B cell (primary cell): ENCODE measurements around the gene TIMP2. TPM values are rescaled to one million over a fixed set of nuclear protein-coding genes. Genes with fewer than 3 reads are reported as not detected.

ENCODE experiments used
- ATAC-seq: fragments of 200-7000 bp; cut with Tn5 transposase; one replicate; pipeline ENCODE4 v1.10.0; 2021; ENCODE audit warnings: low read depth, mild to moderate bottlenecking, moderate number of reproducible peaks, moderate library complexity
- CTCF ChIA-PET: fragments of 350-600 bp; sonication (Branson Sonifier 250); formaldehyde crosslinking; loops from one replicate; lab custom pipeline; 2021; ENCODE audit warnings: antibody characterized with exemption, inconsistent platforms; lab: Charles Lee
- POLR2A ChIA-PET: fragments of 350-600 bp; sonication (Branson Sonifier 250); formaldehyde crosslinking; loops from one replicate; lab custom pipeline; 2021; ENCODE audit warnings: antibody characterized with exemption; lab: Charles Lee
- DNase-seq: peaks from one replicate; pipeline ENCODE4 v3.0.0; 2013
- H2AFZ ChIP-seq: 2 replicates; pipeline ENCODE4 v1.6.1; 2012; ENCODE audit warnings: mild to moderate bottlenecking, low read depth, low read length; ENCODE audit not compliant: insufficient read depth, poor library complexity, severe bottlenecking
- H3K27ac ChIP-seq, 2 donors: 1 replicate in 1 of 2; 2 replicates in 1 of 2; pipeline ENCODE4 v1.5.1; 2012 to 2013; ENCODE audit warnings: low read length in 2 of 2, mild to moderate bottlenecking in 2 of 2, moderate library complexity in 1 of 2
- H3K27me3 ChIP-seq, 4 experiments: fragments of 200-600 bp in 1 of 4; sonication (generic) in 1 of 4; replicated peaks in 1 of 4; 1 replicate in 2 of 4; 2 replicates in 2 of 4; pipeline versions ENCODE4 v1.6.1 to v1.7.0; 2013 to 2016; ENCODE audit warnings: low read length in 3 of 4, mild to moderate bottlenecking in 2 of 4, mixed read lengths in 1 of 4, moderate library complexity in 1 of 4; ENCODE audit not compliant: insufficient read depth in 4 of 4, control insufficient read depth in 3 of 4; ENCODE audit errors: control extremely low read depth in 1 of 4
- H3K36me3 ChIP-seq, 2 experiments: replicated peaks in 1 of 2; 1 replicate in 1 of 2; 2 replicates in 1 of 2; pipeline versions ENCODE4 v1.6.1 to v1.7.1; 2013; ENCODE audit warnings: low read length in 1 of 2; ENCODE audit not compliant: insufficient read depth in 2 of 2, control insufficient read depth in 1 of 2; ENCODE audit errors: control extremely low read depth in 1 of 2, extremely low read depth in 1 of 2
- H3K4me1 ChIP-seq, 2 donors: fragments of 200-600 bp in 1 of 2; sonication (generic) in 1 of 2; 1 replicate in 1 of 2; 2 replicates in 1 of 2; pipeline versions ENCODE4 v1.5.1 to v1.6.1; 2013 to 2017; ENCODE audit warnings: low read length in 2 of 2; ENCODE audit not compliant: control insufficient read depth in 2 of 2, insufficient read depth in 2 of 2
- H3K4me2 ChIP-seq: replicated peaks from 2 replicates; pipeline ENCODE3; 2012; ENCODE audit warnings: mild to moderate bottlenecking, low read depth, low read length; ENCODE audit not compliant: poor library complexity, severe bottlenecking
- H3K4me3 ChIP-seq, 5 experiments: fragments of 200-600 bp in 1 of 5; sonication (generic) in 1 of 5; 1 replicate in 3 of 5; 2 replicates in 2 of 5; pipeline versions ENCODE4 v1.5.1 to v1.7.0; 2011 to 2016; ENCODE audit warnings: low read length in 4 of 5, mild to moderate bottlenecking in 4 of 5, low read depth in 2 of 5, control low read depth in 1 of 5, moderate library complexity in 1 of 5; ENCODE audit not compliant: insufficient read depth in 1 of 5; ENCODE audit errors: control extremely low read depth in 1 of 5, extremely low read depth in 1 of 5
- H3K79me2 ChIP-seq: fragments of 200-600 bp; sonication (generic); one replicate; pipeline ENCODE4 v1.6.0; 2016; ENCODE audit warnings: low read length; ENCODE audit not compliant: control insufficient read depth, insufficient read depth
- H3K9ac ChIP-seq: fragments of 200-600 bp; sonication (generic); 2 replicates; pipeline ENCODE4 v1.6.1; 2017; ENCODE audit warnings: mild to moderate bottlenecking, low read length, moderate library complexity
- H3K9me3 ChIP-seq, 3 donors: one replicate each; pipeline versions ENCODE4 v1.6.1 to v1.7.1; 2013; ENCODE audit warnings: low read length in 2 of 3; ENCODE audit not compliant: control insufficient read depth in 2 of 3, insufficient read depth in 1 of 3; ENCODE audit errors: control extremely low read depth in 1 of 3
- H4K20me1 ChIP-seq: 2 replicates; pipeline ENCODE4 v1.6.0; 2012; ENCODE audit warnings: mild to moderate bottlenecking, low read length; ENCODE audit not compliant: insufficient read depth, control insufficient read depth, poor library complexity, severe bottlenecking
- H3K27ac Mint-ChIP-seq: one replicate; pipeline ENCODE4 v1.8.0; 2021; ENCODE audit warnings: mixed read lengths
- H3K27me3 Mint-ChIP-seq: one replicate; pipeline ENCODE4 v1.8.0; 2021; ENCODE audit warnings: mixed read lengths
- H3K4me1 Mint-ChIP-seq: one replicate; pipeline ENCODE4 v1.8.0; 2021; ENCODE audit warnings: mixed read lengths
- H3K4me3 Mint-ChIP-seq: one replicate; pipeline ENCODE4 v1.8.0; 2021; ENCODE audit warnings: mixed read lengths
- H3K9me3 Mint-ChIP-seq: one replicate; pipeline ENCODE4 v1.8.0; 2022; ENCODE audit warnings: mixed read lengths; ENCODE audit not compliant: insufficient read depth
- CTCF ChIP-seq: fragments of 200-600 bp; IDR thresholded peaks from one replicate; pipeline ENCODE4 v1.8.0; 2022; ENCODE audit warnings: antibody characterized with exemption, mild to moderate bottlenecking
- EZH2 ChIP-seq: IDR thresholded peaks from 2 replicates; pipeline ENCODE4 v1.6.1; 2012; ENCODE audit warnings: borderline replicate concordance, low read depth, mild to moderate bottlenecking, moderate library complexity, low read length; ENCODE audit not compliant: insufficient read depth, poor library complexity, severe bottlenecking
- WGBS: methylation state at CpG from one replicate; pipeline ENCODE4 v1.1.5; 2013; ENCODE audit warnings: missing lambda C conversion rate; ENCODE audit not compliant: insufficient coverage; 5-methylcytosine and 5-hydroxymethylcytosine counted together
- intact Hi-C: fragments of 100-400 bp; cut with micrococcal nuclease; formaldehyde crosslinking; loops from one replicate; pipeline ENCODE4 v1.10.0; 2022
- polyA plus RNA-seq: library from polyadenylated mRNA; depleted of rRNA; stranded (reverse); fragments of >200 nt; gene quantifications from 2 replicates; pipeline ENCODE4 v1.2.3, GENCODE V29; 2012
- total RNA-seq, 2 donors: library from RNA; stranded (reverse); fragments of 120-200 nt in 1 of 2; gene quantifications; 1 replicate in 1 of 2; 2 replicates in 1 of 2; pipeline versions ENCODE4 v1.2.3 to v1.2.4, GENCODE V29; 2013 to 2022

TIMP2 gene
- total and polyA plus RNA-seq, 2 donors (not counting 1 experiment from before 2014, with no cell fraction given): 4.8 to 10.0 TPM

GRCh38 chr17:78922816-78923498, 2.2 kb downstream of the TIMP2 start:
- no peak for DNase-seq
- Histone ChIP-seq H3K9me3 (no peaks in the 10 kb centered on the region), H3K4me2 (peak overlapping the region; percentile 90), H3K79me2 (no peaks in the 10 kb centered on the region), H4K20me1 (no peaks in the 10 kb centered on the region), H3K4me3 (no peak overlapping the region), H2AFZ (no peak overlapping the region), H3K9ac (no peak overlapping the region), H3K27ac (peak overlapping the region in 1 of 2 donors; percentile 28), H3K27me3 (peaks cover 0 to 8% (median 2%) of the 10 kb centered on the region in 4 experiments), H3K4me1 (peaks cover 15 to 27% of the 10 kb centered on the region in 2 donors), H3K36me3 (no peaks in the 10 kb centered on the region)
- no peak for ATAC-seq
- intact Hi-C loops: loop anchor here (1.0 kb wide), 1 partner anchor 58 kb away; no protein-coding TSS in a partner anchor
- POLR2A ChIA-PET: no interaction called here
- Mint-ChIP-seq H3K27ac (peak overlapping the region; percentile 87), H3K4me1 (peaks cover 13% of the 10 kb centered on the region), H3K4me3 (peak overlapping the region; percentile 88), H3K9me3 (no peaks in the 10 kb centered on the region), H3K27me3 (peaks cover 6% of the 10 kb centered on the region)
- CTCF ChIA-PET: interaction anchor here (1.0 to 1.2 kb wide), 2 partner anchors 34 to 35 kb away, joined by 4 read pairs; no protein-coding TSS in a partner anchor
- 68% methylated on average over 7 of the region's 13 CpGs for WGBS
- TF ChIP-seq EZH2: no peak

- Histone ChIP-seq H3K4me1 (peaks cover 17 to 29% of the 10 kb centered on the region in 2 donors), H3K9ac (no peak overlapping the region)
These were observed 3.7 kb downstream of the TIMP2 start for GRCh38 chr17:78921437-78921971.

More at GRCh38 chr17:78921437-78921971, 3.7 kb downstream of the TIMP2 start:
- H3K36me3 ChIP-seq: no peaks in the 10 kb centered on the region
- intact Hi-C loops: no loop called here
- Mint-ChIP-seq H3K9me3 (no peaks in the 10 kb centered on the region), H3K27me3 (peaks cover 4% of the 10 kb centered on the region), H3K4me3 (no peak overlapping the region), H3K27ac (no peak overlapping the region), H3K4me1 (peaks cover 15% of the 10 kb centered on the region)
- no peak for ATAC-seq
- H3K4me3 ChIP-seq: no peak overlapping the region
- no peak for TF ChIP-seq EZH2
- no peak for TF ChIP-seq CTCF
- H3K4me2 ChIP-seq: no peak overlapping the region
- H2AFZ ChIP-seq: no peak overlapping the region
- 90% methylated on average over 7 of the region's 8 CpGs for WGBS
- DNase-seq: no peak
- H3K27ac ChIP-seq: no peak overlapping the region
- ChIA-PET POLR2A (no interaction called here), CTCF (interaction anchor here (2.0 kb wide), 1 partner anchor 55 kb away, joined by 9 read pairs; no protein-coding TSS in a partner anchor)
- peaks cover 0 to 8% (median 2%) of the 10 kb centered on the region in 4 experiments for H3K27me3 ChIP-seq
- no peaks in the 10 kb centered on the region for H3K9me3 ChIP-seq
- H4K20me1 ChIP-seq: no peaks in the 10 kb centered on the region
- H3K79me2 ChIP-seq: no peaks in the 10 kb centered on the region
